SK-N-MC (cell line): ENCODE data around the gene RGS9.

Experiments used
- EZH2 ChIP-seq: fragments of 200-600 bp; sonication (generic); IDR thresholded peaks from one replicate; pipeline ENCODE4 v1.6.1; 2017; ENCODE audit warnings: antibody characterized with exemption
- FOXP2 ChIP-seq: optimal IDR thresholded peaks from 2 replicates; pipeline ENCODE3; 2011; ENCODE audit warnings: mild to moderate bottlenecking, moderate library complexity; ENCODE audit not compliant: insufficient read depth; ENCODE audit errors: extremely low read length, control extremely low read depth
- POLR2AphosphoS5 ChIP-seq: IDR thresholded peaks from 2 replicates; pipeline ENCODE4 v1.6.1; 2012; ENCODE audit warnings: mild to moderate bottlenecking, low read depth, low read length, borderline replicate concordance

- no peak for TF ChIP-seq EZH2
- TF ChIP-seq POLR2AphosphoS5 = no peak
- no peak for TF ChIP-seq FOXP2
Observed at GRCh38 chr17:65101371-65101770, 35.8 kb upstream of the RGS9 start.
